DLD1 (cell line): ENCODE results near the gene CDC7.

Source experiments
- in situ Hi-C: cut with HindIII; loops from 2 replicates; pipeline ENCODE4 v1.10.0; 2017; ENCODE audit warnings: low sequenced_read_pairs

CDC7 gene

DNA sequence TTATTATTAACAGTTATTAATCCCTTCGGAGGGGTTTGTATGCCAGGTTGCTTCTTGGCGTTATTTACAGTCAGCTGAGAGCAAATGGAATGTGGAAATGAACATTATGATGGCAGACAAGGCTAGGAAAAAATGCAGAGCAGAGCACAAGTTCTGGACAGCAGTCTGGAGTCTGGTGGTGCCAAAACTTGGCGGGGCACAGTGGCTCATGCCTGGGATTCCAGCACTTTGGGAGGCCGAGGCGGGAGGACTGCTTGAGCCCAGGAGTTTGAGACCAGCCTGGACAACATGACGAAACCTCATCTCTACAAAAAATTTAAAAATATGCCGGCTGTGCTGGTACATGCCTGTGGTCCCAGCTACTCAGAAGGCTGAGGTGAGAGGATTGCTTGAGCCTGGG, 67.6 kb downstream of the CDC7 start:
- in situ Hi-C loops, result no loop called here

DNA sequence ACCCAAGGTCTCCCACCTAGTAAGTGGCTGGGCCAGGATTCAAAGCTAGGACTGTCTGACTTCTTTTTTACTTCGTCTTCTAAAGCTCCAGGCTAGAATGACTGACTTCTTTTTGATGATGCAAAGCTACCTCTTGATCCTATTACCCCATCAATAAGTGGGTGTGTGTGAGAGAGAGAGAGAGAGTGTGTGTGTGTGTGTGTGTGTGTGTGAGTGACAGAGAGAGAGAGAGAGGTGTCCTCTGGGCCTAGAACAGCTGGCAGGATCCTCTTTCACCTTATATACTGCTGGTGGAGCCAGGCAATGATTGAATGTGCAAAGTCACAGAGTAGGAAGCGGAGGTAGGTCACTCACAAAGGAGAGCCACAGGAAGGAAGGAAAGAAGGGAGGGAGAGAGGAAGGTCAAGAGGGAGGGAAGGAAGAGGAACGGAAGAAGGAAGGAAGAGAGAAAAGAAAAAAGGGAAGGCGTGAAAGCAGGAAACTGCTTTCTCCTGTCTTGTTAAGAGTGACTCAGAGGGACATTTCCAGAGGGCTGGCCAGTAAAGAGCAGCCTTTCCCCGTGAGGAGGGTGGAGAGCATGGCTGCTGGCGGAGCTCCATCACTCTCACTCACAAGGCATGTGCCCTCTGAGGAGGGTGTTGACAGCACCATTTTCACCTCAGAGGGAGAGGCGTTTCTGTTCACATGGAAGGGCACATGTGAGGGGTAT, 68.9 kb downstream of the CDC7 start:
- in situ Hi-C loops, result no loop called here

DNA sequence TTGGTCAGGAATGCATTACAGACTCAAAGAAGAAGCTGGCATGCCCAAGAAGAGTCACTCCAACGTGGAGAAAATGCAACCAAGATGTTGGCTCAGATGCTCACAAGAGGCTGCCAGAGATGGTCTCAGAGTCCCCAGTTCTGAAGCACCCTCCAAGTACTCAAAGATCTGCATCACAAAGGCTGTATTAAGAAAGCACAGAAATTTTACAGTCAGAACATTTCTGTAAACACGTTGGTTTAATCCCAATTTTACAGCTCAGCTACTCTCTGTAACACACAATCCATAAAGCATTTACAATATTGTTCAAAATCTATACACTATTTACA, 69.4 kb downstream of the CDC7 start:
- in situ Hi-C loops, result no loop called here

DNA sequence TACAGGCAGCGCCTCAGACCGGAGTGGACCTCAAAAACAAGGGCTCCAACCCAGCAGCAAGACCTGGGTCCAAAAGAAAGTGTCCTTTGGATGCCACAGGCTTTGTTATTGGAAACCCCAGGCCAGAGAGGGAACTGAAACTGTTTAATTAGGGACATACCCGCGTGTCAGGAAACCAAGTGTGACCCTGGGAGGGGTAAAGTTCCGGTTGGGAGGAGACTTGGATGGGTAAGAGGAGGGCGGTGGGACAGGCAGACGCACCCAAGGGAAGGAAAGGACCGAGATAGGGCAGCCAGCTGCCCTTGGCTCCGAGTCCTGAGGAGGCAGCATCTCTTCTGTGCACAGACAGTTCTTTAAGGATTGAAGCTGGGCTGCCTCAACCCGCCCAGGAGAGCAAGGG, 71.4 kb downstream of the CDC7 start:
- in situ Hi-C loops, result no loop called here
